PC-9 (cell line): ENCODE results near the gene TBC1D24.
"Not testable (repeated sequence)": the region's sequence is repeated elsewhere in the genome, so short reads cannot be mapped to it uniquely, and the experiment has no call there.

Experiments
- CTCF ChIP-seq: fragments of 200-600 bp; sonication (generic); conservative IDR thresholded peaks from 2 replicates; pipeline ENCODE4 v1.6.1; 2017; ENCODE audit warnings: mixed run types, antibody characterized with exemption, mild to moderate bottlenecking, moderate library complexity
- EZH2 ChIP-seq: fragments of 200-600 bp; sonication (generic); IDR thresholded peaks from 2 replicates; pipeline ENCODE4 v1.8.0; 2017; ENCODE audit warnings: antibody characterized with exemption, low read depth

- not testable (repeated sequence) for TF ChIP-seq CTCF, EZH2
These were observed 33.7 kb upstream of the TBC1D24 start for GRCh38 chr16:2441143-2441804.
